Measurements from ENCODE around the gene NR2F2.

GRCh38 chr15:96388673-96389072 is 58.2 kb downstream of the NR2F2 start:
- no peak for TF ChIP-seq CTCF (IDR thresholded peaks at IDR 0.05; ENCODE audit: borderline replicate concordance, extremely low read depth, low read length, poor library complexity, severe bottlenecking)
- no peak for TF ChIP-seq EZH2 (IDR thresholded peaks at IDR 0.05; ENCODE audit: borderline replicate concordance, low read depth, low read length, severe bottlenecking)

Measured in DND-41 (cell line).